ENCODE measurements around the gene UNC45A.

The UNC45A gene

DNA sequence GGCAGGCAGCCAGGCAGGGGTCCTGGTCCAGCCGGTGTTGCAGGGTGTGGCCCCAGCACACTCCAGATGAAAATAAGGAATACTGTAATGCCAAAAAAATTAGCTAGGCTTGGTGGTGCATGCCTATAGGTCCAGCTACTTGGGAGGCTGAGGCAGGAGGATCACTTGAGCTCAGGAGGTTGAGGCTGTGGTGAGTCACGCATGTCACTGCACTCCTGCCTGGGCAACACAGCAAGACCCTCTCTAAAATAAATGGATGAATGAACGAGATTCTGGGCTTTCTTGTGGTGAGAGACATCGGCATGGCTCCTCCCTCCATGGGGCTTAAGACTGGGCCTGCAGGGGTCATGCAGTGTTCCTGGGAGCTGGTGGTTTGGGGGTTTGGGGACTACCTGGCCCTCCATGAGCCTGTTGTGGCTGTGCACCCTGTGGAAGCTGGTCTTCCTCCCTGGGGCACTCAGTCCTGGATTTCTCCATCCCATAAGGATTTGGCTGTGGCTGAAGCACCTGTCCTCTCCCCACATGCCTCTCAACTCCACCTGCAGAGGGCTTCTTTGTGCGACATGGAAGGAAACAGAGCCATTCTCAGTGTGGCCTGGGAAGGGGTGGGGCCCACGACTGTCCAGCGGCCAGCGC lies 12.0 kb downstream of the UNC45A start:
- DNase-seq, result no peak

DNA sequence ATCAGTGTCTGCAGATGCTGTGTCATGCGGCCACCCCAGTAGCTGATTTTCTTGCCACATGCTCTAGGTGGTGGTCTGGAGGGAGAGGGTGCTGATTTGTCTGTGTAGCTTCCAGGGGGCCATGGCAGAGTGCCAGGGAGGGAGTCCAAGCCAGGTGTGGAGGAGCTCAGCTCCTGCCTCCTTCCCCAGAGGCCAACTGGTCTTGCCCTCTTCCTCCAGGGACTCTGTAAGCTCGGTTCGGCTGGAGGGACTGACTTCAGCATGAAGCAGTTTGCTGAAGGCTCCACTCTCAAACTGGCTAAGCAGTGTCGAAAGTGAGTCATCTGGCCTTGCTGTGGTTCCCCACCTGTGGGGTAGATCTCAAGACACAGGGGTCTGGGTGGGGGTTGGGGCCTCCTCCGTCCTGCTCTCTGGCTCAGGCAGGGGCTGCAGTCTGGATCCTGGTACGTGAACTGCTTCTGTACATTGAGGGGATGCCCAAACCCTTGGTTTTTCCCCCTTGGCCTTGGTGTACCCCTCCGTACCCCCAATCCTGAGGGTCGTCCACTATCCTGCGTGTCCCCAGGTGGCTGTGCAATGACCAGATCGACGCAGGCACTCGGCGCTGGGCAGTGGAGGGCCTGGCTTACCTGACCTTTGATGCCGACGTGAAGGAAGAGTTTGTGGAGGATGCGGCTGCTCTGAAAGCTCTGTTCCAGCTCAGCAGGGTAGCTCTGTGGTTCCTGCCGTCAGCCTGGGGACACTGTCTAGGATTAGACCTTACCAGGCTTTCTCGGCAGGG lies 12.7 kb downstream of the UNC45A start:
- no peak for DNase-seq

- DNase-seq, result no peak
Measured at GRCh38 chr15:90948506-90948905, 13.4 kb downstream of the UNC45A start.

DNA sequence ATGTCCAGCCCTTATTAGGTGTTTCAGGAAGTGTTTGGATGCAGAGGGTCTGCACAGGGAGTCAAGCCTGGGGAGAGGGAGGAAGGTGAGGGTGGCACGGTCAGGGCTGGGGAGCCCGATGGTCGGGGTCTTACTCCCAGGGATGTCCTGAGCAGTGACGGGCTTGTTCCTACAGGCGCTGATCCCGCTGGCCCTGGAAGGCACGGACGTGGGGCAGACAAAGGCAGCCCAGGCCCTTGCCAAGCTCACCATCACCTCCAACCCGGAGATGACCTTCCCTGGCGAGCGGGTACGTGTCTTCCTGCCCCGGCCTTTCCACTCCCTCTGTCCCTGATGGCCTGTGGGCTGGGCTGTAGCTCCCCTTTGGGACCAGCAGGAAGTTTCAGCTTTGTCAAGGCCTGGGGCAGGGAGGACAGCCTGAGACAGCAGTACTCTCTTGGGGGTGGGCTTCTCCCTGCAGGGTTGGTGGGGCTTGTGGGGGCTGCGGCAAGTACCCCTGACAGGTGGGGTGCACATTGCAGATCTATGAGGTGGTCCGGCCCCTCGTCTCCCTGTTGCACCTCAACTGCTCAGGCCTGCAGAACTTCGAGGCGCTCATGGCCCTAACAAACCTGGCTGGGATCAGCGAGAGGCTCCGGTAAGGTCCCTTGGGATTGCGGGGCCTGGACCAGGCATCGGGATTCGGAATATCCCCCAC lies 15.0 kb downstream of the UNC45A start:
- DNase-seq, result no peak

DNA sequence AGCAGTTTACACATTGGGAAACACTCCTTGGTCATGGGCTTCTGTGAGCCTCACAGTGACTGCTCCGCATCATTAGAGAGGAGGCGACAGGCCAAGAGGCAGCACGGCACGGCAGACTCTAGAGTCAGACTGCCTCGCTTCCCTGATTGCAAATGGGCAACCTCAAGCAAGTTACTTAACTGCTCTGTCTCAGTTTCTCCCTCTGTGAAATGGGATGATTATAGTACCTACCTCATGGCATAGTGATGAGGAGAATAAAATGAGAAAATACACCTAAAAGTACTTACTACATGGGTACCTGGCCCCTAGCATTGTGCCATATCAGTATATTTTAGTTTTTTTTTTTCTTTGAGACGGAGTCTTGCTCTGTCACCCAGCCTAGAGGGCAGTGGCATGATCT lies 15.6 kb downstream of the UNC45A start:
- DNase-seq, result no peak

GRCh38 chr15:90952901-90953677 lies 18.0 kb downstream of the UNC45A start:
- DNase-seq, result no peak

GRCh38 chr15:90953947-90954711 lies 19.0 kb downstream of the UNC45A start:
- DNase-seq, result no peak

- DNase-seq, result peak; percentile 81 to 82
Measured at GRCh38 chr15:90954712-90955623, 19.9 kb downstream of the UNC45A start, which contains the start of gene RCCD1. RCCD1 (plus strand) TSS chr15:90954884; CDS start chr15:90956735, 1,851 bp downstream.

- DNase-seq, result no peak
Measured at GRCh38 chr15:90955624-90956273, 20.7 kb downstream of the UNC45A start.

- peak; percentile 47 to 48 for DNase-seq
Measured at GRCh38 chr15:90956274-90957030, 21.4 kb downstream of the UNC45A start.

- no peak for DNase-seq
Measured at GRCh38 chr15:90957031-90957790, 22.1 kb downstream of the UNC45A start.

- DNase-seq, result no peak
Measured at GRCh38 chr15:90957791-90958190, 22.7 kb downstream of the UNC45A start.

DNA sequence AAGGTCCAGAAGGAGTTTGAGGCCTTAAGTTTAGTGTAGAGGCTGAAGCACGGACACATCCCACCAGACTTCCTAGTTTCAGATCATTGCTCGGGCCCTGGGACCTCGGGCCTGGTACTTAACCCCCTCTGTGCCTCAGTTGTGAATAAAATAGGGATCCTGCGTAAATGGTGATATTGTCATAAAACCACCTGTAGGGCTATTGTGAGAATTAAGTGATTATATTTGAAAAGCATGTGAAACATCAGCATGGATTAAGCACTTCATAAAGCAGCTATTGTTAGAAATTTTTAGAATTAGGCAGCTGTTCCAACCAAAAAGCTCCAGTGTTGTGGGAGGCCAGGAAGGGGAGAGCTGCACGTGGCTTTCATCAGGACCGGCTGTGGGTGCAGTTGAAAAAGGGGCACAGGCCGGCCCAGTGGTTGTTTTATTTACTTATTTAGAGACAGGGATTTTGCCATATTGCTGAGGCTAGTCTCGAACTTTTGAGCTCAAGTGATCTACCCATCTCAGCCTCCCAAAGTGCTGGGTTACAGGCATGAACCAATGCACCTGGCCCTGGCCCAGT lies 24.0 kb downstream of the UNC45A start:
- no peak for DNase-seq

DNA sequence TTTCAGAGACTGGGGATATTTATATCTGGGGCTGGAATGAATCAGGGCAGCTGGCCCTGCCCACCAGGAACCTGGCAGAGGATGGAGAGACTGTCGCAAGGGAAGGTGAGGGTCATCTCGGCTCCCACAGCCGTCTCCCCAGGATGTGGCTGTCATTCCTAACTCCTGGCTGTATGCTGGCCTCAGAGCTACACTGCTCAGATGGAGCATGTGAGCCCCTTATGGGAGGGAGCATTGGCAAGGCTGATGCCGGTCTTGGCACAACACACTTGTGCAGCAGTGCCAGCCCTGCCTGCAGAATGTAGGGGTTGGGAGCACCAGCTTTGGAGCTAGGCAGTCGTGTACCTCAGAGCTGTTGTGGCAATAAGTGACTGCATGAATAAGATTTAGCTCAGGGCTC lies 24.8 kb downstream of the UNC45A start:
- no peak for DNase-seq

DNA sequence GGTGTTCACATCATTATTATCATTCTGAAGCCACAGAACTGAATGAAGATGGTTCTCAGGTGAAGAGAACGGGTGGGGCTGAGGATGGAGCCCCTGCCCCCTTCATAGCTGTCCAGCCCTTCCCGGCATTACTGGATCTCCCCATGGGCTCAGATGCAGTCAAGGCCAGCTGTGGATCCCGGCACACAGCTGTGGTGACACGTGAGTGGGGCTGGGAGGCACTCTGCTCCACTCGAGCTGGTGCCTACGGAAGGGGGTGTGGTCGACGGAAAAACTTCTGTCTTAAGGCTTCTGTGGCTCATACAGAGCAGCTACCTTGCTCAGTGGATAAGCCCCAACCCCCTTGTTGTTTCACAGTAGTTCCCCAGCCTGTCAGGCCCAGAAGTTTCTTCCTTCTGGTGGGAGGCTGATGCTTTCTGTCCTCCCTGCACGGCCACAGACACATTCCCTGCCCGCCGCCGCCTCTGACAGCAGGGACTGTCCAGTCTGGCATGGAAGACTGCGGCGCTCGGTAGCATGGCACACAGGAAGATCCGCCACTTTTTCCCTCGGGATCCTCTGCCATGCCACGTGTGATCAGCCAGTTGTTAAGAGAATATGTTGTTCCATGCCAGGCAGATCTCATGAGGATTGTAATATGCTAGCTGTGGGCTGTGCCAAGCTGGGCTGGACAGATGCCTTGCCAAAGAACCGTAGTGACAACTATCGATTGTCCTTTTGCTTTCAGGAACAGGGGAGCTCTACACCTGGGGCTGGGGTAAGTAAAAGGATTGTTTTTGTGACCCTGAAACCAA lies 25.4 kb downstream of the UNC45A start:
- no peak for DNase-seq

DNA sequence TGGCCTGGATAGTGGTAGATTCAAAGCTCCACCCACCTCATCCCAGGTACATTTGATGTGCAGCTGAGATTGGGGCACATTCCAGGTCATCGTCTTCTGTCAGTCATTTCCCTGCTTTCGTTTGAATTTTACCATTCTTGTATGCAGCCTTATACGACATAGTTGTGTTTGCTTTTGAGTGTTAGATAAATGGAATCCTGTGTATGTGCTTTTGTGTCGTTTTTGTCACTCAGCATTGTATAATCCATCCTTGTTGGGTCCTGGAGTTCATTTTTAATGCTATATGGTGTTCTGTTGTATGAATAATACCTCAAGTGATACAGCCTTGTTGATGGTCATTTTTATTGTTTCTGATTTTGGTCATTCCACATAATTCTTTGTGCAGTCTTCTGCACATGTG lies 26.9 kb downstream of the UNC45A start:
- no peak for DNase-seq

GRCh38 chr15:90966262-90966661 lies 31.2 kb downstream of the UNC45A start:
- no peak for DNase-seq

DNA sequence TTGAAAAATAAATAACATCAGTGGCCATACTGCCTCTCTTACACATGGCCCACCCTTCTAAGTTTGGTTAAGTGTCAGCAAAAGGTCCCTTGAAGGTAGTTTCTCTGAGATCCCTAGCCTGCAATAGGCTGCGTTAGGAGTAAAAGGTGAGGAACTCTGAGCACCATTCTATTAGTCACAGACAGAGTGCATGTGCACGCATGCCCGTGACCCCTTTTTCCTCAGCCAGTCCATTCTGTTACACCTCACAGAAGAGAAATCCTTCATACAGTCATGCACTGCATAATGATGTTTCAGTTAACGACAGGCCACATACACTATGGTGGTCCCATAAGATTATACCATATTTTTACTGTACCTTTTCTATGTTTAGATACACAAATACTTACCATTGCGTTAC lies 32.1 kb downstream of the UNC45A start:
- DNase-seq, result no peak

Data from activated CD4-positive, alpha-beta T cell treated with anti-CD3 and anti-CD28 coated beads, Interleukin-2, amount 50 U/mL, for 4 hours (primary cell).